ENCODE data around the gene PTPMT1.

DNA sequence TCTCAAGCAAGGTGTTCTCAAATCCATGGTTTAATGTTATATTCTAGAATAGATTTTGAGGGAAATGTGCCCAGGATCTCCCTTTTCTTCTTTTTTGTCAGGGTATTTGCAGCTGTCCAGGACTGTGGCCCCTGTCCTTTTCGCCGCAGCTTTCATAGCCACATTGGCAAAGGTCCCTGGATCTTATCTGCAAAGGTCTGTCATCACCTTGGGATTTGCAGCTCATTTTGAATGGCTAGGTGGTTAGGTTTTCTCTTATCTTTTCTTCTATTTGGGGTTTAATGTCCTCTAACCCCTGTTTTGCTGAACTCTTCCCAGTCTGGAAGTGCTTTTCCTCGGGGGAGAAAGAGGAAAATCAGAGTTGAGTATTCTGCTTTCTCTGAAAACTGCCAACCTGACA lies 40.5 kb downstream of the PTPMT1 start:
- TF ChIP-seq, protein P1, sequence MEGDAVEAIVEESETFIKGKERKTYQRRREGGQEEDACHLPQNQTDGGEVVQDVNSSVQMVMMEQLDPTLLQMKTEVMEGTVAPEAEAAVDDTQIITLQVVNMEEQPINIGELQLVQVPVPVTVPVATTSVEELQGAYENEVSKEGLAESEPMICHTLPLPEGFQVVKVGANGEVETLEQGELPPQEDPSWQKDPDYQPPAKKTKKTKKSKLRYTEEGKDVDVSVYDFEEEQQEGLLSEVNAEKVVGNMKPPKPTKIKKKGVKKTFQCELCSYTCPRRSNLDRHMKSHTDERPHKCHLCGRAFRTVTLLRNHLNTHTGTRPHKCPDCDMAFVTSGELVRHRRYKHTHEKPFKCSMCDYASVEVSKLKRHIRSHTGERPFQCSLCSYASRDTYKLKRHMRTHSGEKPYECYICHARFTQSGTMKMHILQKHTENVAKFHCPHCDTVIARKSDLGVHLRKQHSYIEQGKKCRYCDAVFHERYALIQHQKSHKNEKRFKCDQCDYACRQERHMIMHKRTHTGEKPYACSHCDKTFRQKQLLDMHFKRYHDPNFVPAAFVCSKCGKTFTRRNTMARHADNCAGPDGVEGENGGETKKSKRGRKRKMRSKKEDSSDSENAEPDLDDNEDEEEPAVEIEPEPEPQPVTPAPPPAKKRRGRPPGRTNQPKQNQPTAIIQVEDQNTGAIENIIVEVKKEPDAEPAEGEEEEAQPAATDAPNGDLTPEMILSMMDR (IDR thresholded peaks at IDR 0.05) = no peak
- TF ChIP-seq EZH2 (IDR thresholded peaks at IDR 0.05) (no peak), EZH2phosphoT487 (IDR thresholded peaks at IDR 0.05) (no peak)

Measured in neural progenitor cell (in vitro differentiated cells).